ENCODE measurements around the gene TRIM72. TPM values are rescaled to one million over a fixed set of nuclear protein-coding genes. Genes with fewer than 3 reads are reported as not detected.
A peak's percentile ranks its signal among the peaks of the same experiment; 100 is the strongest.

Gene TRIM72
- total RNA-seq, 1 experiment from 2014 or later = 0.08 TPM

DNA sequence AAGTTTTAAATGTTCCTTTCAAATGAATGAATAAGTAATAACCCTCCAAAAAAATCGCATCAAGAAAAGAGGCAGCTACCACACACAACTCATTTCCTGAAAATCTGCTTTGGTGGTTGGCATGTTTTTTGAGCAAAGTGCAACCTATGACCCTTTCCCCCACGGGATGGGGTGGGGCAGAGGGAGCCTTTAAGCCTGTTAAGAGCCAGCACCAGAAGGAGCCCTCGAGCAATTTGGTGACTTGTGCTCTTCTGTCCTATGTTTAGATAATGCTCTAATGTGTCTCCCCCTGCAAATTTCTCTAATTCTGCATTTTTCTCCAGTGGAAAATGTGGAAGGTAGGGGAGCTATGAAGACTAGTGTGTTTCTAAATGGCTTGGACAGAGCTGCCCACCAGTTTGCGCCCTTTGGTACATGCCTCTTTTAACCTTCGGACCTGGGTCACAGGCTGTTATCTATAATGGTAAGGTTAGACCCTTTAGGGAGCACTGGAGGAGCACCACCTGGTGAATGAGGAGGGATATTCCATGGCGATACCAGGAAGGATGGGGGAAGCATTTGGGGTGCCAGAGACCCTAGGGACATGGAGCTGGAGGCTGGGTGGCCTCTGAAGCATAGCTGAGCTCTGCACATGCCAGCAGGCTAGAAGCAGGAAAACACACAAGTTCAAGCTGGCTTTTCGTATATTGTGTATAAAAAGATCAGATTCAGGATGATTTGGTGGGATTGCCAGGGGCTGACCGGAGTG lies 12.9 kb upstream of the TRIM72 start:
- TF ChIP-seq TCF7L2 (IDR thresholded peaks at IDR 0.05; ENCODE audit: low read depth, low read length) (no peak), POLR2AphosphoS5 (IDR thresholded peaks at IDR 0.05; ENCODE audit: low read depth, low read length) (no peak), SIN3A (IDR thresholded peaks at IDR 0.05; ENCODE audit: borderline replicate concordance, insufficient read depth, low read depth, low read length) (no peak)
- TF ChIP-seq, protein P1, sequence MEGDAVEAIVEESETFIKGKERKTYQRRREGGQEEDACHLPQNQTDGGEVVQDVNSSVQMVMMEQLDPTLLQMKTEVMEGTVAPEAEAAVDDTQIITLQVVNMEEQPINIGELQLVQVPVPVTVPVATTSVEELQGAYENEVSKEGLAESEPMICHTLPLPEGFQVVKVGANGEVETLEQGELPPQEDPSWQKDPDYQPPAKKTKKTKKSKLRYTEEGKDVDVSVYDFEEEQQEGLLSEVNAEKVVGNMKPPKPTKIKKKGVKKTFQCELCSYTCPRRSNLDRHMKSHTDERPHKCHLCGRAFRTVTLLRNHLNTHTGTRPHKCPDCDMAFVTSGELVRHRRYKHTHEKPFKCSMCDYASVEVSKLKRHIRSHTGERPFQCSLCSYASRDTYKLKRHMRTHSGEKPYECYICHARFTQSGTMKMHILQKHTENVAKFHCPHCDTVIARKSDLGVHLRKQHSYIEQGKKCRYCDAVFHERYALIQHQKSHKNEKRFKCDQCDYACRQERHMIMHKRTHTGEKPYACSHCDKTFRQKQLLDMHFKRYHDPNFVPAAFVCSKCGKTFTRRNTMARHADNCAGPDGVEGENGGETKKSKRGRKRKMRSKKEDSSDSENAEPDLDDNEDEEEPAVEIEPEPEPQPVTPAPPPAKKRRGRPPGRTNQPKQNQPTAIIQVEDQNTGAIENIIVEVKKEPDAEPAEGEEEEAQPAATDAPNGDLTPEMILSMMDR (IDR thresholded peaks at IDR 0.05) = no peak
- TF ChIP-seq, protein P2, sequence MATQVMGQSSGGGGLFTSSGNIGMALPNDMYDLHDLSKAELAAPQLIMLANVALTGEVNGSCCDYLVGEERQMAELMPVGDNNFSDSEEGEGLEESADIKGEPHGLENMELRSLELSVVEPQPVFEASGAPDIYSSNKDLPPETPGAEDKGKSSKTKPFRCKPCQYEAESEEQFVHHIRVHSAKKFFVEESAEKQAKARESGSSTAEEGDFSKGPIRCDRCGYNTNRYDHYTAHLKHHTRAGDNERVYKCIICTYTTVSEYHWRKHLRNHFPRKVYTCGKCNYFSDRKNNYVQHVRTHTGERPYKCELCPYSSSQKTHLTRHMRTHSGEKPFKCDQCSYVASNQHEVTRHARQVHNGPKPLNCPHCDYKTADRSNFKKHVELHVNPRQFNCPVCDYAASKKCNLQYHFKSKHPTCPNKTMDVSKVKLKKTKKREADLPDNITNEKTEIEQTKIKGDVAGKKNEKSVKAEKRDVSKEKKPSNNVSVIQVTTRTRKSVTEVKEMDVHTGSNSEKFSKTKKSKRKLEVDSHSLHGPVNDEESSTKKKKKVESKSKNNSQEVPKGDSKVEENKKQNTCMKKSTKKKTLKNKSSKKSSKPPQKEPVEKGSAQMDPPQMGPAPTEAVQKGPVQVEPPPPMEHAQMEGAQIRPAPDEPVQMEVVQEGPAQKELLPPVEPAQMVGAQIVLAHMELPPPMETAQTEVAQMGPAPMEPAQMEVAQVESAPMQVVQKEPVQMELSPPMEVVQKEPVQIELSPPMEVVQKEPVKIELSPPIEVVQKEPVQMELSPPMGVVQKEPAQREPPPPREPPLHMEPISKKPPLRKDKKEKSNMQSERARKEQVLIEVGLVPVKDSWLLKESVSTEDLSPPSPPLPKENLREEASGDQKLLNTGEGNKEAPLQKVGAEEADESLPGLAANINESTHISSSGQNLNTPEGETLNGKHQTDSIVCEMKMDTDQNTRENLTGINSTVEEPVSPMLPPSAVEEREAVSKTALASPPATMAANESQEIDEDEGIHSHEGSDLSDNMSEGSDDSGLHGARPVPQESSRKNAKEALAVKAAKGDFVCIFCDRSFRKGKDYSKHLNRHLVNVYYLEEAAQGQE (IDR thresholded peaks at IDR 0.05; ENCODE audit: insufficient read depth in 1 of 2, low read depth in 2 of 2, low read length in 1 of 2) = no peak
- Histone ChIP-seq H3K4me1 (ENCODE audit: control insufficient read depth, insufficient read depth, low read length) (peaks cover 22% of the 10 kb centered on the region), H3K9me3 (ENCODE audit: control insufficient read depth, insufficient read depth, low read depth, low read length) (no peaks in the 10 kb centered on the region), H3K27me3 (ENCODE audit: control insufficient read depth, insufficient read depth, low read length) (no peaks in the 10 kb centered on the region), H3K36me3 (ENCODE audit: control insufficient read depth, insufficient read depth, low read length) (peaks cover under 1% of the 10 kb centered on the region; the same call in 1 of the 2 replicates), H3K27ac (ENCODE audit: low read length) (peak overlapping the region; percentile 71), H3K4me3 (ENCODE audit: low read depth in 2 of 2, low read length in 2 of 2) (peak overlapping the region; percentile 51 to 69)
- in situ Hi-C loops (cut with HindIII; ENCODE audit: low pct_unique_long_range_greater_than_20kb, low sequenced_read_pairs) = no loop called here
- DNase-seq (ENCODE audit: low read depth, low spot score) = no peak
- CTCF ChIA-PET = interaction anchor here (0.5 to 1.8 kb wide), 3 partner anchors 15 to 181 kb away, joined by 3 to 6 read pairs (median 3); no protein-coding TSS in a partner anchor
- peak; percentile 24 for ATAC-seq
- no TSS peak for BruUV-seq (replicated peaks)
- intact Hi-C loops (cut with micrococcal nuclease; ENCODE audit: unreplicated experiment) = loop anchor here (2.0 to 10.0 kb wide), 4 partner anchors 64 to 242 kb away; partner anchors contain the start of gene ZNF843
- POLR2A ChIA-PET = interaction anchor here (0.5 to 0.6 kb wide), 4 partner anchors 24 to 185 kb away, joined by 5 to 17 read pairs (median 8); no protein-coding TSS in a partner anchor

DNA sequence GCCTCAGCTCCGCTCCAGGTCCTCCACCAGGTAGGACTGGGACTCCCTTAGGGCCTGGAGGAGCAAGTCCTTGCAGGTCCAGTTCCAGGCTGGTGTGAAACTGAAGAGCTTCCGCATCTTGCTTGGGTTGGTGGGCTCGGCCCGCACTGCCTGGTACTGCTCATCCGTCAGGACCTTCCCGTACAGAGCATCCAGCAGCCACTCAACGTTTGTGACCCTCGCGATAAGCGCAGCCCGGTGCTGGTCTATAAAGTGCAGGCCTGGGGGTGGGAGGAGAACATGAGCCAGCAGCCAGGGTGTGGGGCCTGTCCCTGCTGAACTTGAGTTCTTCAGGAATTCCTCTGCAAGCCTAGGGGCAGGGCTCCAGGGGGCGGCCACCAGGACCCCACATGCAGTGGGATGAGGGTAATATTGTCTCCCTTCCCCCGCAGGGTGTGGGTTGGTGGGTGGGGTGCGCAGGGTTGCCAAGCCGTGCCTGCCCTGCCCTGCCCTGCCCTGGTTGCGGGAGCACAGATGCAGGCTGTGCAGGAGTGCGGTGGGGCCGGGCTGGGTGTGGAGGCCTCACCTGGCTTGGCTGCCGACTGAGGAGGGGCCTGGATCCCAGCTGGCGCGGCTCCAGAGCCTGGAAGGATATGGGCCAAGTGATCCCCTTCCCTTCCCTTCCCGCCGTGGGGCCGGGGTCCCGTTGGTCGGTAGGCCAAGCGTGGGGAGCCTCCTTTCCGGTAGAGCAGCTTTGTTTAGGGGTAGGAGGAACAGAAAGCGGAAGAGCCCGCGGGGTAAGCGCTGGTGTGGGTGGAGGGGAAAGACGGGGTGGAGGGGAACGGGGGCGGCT lies 12.1 kb upstream of the TRIM72 start:
- ChIA-PET CTCF (interaction anchor here (0.5 to 1.8 kb wide), 4 partner anchors 14 to 242 kb away, joined by 3 to 6 read pairs (median 3); no protein-coding TSS in a partner anchor), POLR2A (interaction anchor here (0.5 to 0.6 kb wide), 3 partner anchors 23 to 255 kb away, joined by 6 to 17 read pairs (median 9); no protein-coding TSS in a partner anchor)
- peak overlapping the region; percentile 51 to 69 for H3K4me3 ChIP-seq (ENCODE audit: low read depth in 2 of 2, low read length in 2 of 2)
- DNase-seq (ENCODE audit: low read depth, low spot score) = no peak
- H3K27ac ChIP-seq (ENCODE audit: low read length) = peak overlapping the region; percentile 71
- H3K27me3 ChIP-seq (ENCODE audit: control insufficient read depth, insufficient read depth, low read length) = no peaks in the 10 kb centered on the region
- BruUV-seq (replicated peaks) = TSS peak; percentile 98
- TF ChIP-seq POLR2AphosphoS5 (IDR thresholded peaks at IDR 0.05; ENCODE audit: low read depth, low read length) (no peak; the same call in 1 of the 2 replicates), SIN3A (IDR thresholded peaks at IDR 0.05; ENCODE audit: borderline replicate concordance, insufficient read depth, low read depth, low read length) (no peak), TCF7L2 (IDR thresholded peaks at IDR 0.05; ENCODE audit: low read depth, low read length) (no peak)
- TF ChIP-seq, protein P1 (IDR thresholded peaks at IDR 0.05) = no peak
- TF ChIP-seq, protein P2 (IDR thresholded peaks at IDR 0.05; ENCODE audit: insufficient read depth in 1 of 2, low read depth in 2 of 2, low read length in 1 of 2) = no peak
- in situ Hi-C loops (cut with HindIII; ENCODE audit: low pct_unique_long_range_greater_than_20kb, low sequenced_read_pairs) (no loop called here), intact Hi-C loops (cut with micrococcal nuclease; ENCODE audit: unreplicated experiment) (loop anchor here (2.0 to 10.0 kb wide), 4 partner anchors 63 to 241 kb away; partner anchors contain the start of gene ZNF843)
- peak; percentile 71 for ATAC-seq
- no peaks in the 10 kb centered on the region for H3K9me3 ChIP-seq (ENCODE audit: control insufficient read depth, insufficient read depth, low read depth, low read length)
- H3K36me3 ChIP-seq (ENCODE audit: control insufficient read depth, insufficient read depth, low read length) = no peaks in the 10 kb centered on the region
- H3K4me1 ChIP-seq (ENCODE audit: control insufficient read depth, insufficient read depth, low read length) = peaks cover 22% of the 10 kb centered on the region
